Daoy (cell line): ENCODE results near the gene CLASRP. TPM values are rescaled to one million over a fixed set of nuclear protein-coding genes. Genes with fewer than 3 reads are reported as not detected.

Source experiments
- DNase-seq: peaks from one replicate; pipeline ENCODE4 v3.0.0-alpha.2; 2015; ENCODE audit warnings: low read depth
- total RNA-seq: library from RNA; depleted of rRNA; stranded (reverse); fragments of >200 nt; shearing (Covaris generic); gene quantifications from 2 replicates; pipeline ENCODE4 v1.2.3, GENCODE V29; 2014

The CLASRP gene
- total RNA-seq, 1 experiment from 2014 or later = 80.7 TPM

DNA sequence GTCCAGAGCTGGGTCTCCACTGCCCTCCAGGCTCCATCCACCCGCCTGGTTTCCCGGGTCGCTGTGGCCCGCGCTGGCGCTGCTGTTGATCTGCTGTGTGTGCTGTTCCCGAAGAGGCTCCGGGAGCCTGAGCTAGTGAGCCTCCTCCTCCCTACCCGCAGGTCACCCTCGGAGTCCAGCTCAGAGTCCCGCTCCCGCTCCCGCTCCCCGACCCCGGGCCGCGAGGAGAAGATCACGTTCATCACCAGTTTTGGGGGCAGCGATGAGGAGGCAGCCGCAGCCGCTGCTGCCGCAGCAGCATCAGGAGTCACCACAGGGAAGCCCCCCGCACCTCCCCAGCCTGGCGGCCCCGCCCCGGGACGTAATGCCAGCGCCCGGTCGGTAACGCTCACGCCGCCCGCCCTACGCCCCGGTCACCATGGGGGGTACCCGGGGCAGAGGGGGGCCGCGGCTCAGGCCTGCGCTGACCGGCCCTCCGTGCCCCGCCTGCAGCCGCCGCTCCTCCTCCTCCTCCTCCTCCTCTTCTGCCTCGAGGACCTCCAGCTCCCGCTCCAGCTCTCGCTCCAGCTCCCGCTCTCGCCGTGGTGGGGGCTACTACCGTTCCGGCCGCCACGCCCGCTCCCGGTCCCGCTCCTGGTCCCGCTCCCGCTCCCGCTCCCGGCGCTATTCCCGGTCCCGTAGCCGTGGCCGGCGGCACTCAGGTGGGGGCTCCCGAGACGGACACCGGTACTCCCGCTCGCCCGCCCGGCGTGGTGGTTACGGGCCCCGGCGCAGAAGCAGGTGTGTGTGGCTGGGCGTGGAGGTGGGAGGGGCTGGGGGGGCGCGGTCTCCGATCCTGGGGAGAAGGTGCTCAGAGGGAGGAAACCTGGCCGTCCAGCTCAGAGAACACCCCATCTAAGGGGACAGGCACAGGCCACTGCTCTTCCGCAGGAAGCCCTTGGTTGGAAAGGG lies 25.3 kb downstream of the CLASRP start:
- DNase-seq = no peak

DNA sequence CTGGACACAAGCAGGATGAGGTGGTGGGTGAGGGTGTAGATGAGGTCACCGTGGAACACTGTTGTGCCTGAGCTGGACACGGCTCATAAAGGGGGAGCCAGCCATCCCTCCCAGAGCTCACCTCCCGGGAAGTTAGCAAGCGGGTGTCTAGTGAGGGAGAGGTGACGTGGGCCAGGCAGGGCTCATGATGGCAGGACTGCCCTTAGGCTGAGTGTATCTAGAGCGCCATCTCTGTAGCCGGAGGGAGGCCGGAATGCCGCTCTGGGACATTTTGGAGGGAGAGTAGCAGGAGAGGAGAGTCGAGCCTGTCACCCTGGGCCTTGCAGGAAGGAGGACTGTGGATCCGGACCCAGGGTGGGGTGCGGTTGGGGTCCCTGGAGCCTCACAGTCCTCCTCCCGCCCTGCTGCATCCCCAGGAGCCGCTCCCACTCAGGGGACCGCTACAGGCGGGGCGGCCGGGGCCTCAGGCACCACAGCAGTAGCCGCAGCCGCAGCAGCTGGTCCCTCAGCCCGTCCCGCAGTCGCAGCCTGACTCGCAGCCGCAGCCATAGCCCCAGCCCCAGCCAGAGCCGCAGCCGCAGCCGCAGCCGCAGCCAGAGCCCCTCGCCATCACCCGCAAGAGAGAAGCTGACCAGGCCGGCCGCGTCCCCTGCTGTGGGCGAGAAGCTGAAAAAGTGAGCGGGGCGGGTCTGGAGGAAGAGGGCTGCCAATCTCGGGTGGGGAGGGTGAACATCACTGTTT lies 28.2 kb downstream of the CLASRP start:
- DNase-seq = no peak

DNA sequence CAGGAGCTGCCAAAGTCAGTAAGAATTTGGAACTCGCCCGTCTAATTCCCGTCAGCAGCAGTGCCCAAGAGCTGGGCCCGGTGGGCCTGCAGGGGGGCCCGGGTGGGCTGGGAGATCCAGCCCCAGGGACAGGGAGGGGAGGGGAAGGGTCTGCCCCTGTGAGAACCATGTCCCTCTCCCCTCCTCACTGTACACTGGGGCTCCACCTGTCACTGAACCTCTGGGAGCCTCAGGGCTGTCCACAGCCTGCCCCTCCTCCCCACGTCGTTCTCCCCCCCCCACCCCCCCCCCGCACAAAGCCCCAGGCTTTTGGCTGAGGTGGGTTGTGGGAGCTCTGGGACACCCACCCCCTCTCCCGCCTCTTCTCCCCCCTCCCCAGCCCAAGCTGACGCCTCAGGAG lies 29.2 kb downstream of the CLASRP start:
- DNase-seq = no peak

DNA sequence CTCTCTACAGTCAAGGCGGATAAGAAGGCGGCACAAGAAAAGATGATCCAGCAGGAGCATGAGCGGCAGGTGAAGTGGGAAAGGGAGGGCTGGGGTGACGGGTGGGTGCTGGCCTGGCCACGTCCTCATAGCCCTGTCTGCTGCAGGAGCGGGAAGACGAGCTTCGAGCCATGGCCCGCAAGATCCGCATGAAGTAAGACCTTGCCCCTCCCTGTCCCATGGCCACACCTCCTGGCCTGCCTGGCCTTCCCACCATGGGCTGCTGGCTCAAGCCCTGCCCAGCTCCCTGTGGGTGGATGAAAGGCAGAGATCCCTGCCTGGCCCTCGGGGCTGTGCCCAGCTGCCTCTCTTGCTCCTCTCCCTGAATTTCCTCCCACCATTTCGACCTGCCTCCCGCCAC lies 30.2 kb downstream of the CLASRP start:
- peak; percentile 49 for DNase-seq

DNA sequence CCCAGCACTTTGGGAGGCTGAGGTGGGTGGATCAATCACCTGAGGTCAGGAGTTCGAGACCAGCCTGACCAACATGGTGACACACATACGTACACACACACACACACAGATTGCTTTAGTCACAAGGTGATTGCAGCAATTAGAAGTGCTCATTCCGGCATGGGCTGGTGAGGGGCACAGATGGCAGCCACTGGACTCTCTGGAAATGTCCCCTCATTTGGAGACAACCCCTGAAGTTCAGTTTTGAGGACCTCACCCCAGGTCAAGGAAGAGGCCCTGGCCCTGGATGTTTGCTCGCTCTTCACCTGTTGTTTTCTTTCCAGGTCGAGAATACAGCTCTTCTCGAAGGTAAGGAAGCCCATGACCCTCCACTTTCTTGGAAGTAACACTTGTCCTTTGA lies 31.4 kb downstream of the CLASRP start:
- DNase-seq = no peak

DNA sequence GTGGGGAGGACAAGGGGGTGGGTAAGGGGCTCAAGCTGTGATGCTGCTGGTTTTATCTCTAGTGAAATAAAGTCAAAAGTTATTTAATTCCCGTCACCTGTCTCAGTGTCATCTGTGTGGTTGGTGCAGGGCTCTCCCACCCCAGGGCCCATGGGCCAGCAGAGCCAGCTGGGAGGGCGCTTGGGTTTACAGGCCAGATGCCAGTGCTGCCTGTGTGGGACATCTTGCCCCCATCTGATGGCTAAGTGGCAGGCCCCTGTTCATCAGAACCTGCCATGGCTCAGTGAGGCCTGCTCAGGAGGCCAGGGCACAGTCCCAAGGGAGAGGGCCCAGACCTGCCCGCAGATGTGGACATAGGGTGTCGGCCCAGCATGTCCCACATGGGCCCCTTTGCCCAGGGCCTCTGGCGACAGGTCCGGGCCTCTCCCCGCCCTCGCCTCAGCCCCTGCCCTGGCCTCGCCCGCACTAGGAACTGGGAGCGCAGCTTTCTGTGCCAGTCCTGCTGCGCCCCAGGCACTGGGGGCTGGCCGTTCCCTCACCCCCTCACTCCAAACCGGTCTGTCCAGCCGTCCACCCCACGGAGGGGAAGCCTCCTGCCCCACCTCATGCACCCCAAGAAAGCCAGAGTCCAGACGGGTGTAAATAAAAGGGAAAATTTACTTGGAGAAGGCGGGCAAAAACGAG lies 32.2 kb downstream of the CLASRP start:
- DNase-seq = no peak

DNA sequence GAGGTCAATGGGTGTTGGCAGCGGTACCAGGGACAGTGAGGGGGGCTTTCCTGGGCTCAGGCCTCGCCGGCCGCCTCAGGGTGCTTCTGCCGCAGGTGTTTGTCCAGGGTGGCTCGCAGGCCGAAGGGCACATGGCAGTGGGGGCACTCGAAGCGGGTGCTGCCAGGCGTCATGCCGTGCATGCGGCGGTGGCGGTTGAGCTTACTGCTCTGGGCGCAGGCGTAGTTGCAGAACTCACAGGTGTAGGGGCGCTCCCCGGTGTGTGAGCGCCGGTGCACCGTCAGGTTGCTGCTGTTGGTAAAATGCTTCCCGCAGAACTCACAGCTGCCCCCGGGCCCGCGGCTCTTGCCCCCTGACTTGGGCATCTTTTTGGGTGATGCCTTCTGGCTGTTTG lies 32.7 kb downstream of the CLASRP start:
- DNase-seq = no peak

DNA sequence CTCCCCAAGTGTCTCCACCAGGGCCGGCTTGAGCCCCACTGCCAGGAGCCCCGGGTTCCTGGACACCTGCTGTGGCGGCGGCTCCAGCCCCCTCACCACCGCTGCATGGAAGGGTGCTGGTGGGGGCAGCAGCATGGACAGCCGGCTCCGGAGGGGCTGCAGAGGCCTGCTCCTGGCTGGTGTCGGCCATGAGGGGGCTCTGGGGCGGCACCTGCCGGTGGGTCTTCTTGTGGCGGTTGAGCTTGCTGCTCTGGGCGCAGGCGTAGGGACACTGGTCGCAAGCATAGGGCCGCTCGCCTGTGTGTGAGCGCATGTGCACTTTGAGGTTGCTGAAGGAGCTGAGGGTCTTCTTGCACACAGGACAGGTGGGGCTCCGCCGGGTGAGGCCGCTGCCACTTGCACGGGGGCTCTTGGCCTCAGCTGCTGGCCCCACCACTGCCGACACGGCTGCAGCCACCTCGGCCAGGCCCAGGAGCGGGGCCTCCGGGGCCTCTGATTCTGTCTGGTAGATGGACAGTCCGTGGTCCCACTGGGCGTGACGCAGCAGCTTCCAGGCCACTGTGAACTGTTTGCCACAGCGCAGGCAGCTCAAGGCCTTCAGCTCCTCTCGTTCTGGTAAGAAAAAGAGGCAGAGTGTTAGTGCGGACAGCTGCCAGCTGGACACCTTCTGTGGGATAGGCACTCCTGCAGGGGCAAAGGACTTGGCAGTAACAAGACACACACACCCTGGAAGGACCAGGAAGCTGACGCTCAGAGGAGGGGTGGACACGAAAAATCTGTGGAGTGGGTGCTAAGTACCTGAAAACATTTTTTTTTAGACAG lies 33.3 kb downstream of the CLASRP start:
- no peak for DNase-seq

DNA sequence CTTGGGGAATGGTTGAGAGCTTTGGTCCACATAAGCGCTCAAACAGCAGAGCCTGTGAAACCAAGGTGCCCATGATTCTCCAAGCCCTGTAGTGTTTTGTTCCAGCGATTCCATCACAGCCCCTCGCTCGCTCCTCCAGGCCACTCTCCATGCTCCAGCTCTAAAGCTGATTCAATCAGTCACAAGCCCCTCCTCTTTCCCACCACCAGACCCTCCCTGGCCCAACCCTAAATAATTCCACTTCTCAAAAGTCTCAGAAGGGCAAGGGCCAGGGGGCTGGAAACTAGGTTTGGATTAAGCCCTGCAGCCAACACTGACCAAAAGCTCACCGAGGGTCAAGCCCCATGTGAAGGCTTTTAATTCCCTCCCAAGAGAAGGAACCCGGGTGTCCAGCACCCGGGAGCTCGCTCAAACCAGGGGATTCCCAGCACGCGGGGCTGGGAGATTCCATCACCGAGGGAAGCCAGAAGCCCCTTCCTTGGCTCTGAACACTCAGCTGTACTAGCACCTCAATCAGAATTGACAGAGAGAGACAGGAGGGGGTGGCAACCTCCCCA lies 36.0 kb downstream of the CLASRP start:
- DNase-seq = no peak

DNA sequence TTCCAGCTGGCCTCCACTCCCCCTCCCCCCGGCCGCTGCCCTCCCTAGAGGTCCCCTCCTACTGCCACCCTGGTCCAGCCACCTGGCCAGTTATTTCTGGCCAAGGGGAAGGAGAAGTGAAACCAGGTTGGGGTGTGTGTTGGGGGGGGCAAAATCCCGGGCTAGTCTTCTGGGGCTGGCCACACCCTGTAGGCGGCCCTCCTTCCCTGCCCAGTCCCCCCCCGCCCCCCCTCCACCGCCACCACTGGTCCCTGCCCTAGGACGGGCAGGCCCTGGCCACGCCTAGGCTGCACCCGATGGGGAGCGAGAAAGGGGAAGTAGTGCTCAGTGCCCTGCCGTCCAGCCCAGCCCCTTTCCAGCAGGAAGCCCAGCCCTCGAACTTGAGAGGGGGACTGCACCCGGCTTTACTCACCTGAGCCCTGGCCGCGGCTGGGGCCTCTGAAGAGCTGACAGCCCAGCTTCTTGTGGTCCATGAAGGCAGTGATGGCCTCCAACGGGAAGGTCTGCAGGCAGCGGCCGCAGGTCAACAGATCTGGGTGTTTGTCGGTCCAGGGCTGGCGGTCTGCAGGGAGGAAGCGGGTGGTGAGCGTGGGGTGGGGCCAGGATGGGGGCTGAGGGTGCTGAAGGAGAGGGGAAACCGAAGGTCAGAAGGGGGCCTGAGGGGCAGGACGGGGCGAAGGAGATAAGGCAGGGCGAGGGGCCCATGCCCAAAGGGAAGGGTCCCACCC lies 36.6 kb downstream of the CLASRP start:
- DNase-seq = peak; percentile 71

DNA sequence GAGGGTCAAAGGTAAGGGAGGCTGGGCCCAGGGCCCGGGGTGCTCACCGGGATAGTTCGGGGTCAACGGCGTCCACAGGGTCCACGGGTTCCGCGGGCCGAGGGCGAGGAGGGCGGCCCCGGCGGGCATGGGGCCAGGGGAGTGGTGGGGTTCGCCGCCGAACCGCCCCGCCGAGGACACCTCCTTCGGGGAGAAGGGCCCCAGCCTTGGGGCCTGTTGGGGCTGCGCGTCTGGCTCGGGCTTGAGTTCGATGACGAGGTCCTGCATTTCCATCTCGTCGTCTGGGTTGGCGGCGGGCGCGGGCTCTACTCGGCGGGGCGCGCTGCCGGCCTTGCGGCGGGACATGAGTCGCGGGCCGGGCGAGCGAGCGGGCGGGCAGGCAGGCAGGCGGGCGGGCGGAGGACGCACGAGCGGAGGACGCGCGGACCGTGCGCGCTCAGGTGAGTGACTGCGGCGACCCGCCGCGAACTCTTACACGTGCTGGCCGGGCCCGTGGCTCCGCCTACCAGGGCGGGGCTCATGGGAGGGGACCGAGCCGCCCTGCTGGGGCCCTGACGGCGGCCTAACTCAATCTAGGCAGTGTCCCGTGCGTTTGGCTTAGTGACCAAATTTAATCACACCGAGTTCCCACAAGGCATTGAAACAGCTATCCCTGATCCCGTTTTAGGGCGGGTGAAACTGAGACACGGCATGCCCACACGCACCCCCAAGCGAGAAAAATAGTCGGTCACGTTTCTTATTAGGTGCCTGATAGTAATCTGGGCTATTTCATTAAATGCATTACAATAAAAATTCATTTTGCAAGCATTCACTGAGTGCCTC lies 37.4 kb downstream of the CLASRP start, which contains the start of gene ZNF296:
ZNF296 (minus strand) TSS at position 450 of the 822 bp plus-strand sequence; CDS start at position 345, 105 bp downstream.
- peak; percentile 73 for DNase-seq

DNA sequence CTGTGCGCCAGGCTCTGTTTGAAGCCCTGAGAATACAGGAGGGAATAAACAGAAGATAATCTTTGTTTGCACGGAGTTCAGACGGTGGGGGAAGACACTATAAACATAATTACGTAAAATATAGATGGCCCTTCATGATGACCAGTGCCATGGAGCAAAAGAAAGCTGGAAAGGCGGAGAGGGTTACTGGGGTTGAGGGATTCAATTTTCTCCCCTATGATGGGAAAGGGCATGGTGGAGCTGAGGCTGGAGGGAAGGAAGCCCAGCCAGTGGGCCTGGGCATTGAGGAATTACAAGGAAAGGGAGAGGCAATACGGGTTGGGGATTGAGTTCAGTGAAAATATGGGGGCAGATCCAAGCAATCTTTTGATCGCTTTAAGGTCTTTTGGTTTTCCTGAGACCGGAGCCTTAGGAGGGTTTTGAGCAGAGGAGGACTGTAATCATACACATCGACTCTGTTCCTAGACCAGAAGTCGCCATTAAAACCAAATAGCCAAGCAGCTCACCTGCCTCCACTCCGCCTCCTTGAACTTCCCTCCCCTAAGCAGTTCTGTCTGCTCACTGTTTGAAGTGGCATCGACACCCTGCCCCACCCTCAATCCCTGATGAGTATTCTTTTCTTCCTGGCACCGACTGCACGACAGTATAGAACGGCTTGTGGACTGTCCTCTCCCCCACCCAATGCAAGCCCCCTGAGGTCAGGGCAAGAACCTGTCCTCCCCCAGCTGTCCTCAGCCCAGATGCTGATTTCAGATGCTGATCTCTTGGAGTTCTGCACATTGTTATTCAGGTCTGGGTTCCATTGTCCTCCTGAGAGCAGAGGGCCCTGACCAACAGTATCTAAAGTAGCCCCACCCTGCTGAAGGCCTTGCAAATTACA lies 38.2 kb downstream of the CLASRP start:
- no peak for DNase-seq

DNA sequence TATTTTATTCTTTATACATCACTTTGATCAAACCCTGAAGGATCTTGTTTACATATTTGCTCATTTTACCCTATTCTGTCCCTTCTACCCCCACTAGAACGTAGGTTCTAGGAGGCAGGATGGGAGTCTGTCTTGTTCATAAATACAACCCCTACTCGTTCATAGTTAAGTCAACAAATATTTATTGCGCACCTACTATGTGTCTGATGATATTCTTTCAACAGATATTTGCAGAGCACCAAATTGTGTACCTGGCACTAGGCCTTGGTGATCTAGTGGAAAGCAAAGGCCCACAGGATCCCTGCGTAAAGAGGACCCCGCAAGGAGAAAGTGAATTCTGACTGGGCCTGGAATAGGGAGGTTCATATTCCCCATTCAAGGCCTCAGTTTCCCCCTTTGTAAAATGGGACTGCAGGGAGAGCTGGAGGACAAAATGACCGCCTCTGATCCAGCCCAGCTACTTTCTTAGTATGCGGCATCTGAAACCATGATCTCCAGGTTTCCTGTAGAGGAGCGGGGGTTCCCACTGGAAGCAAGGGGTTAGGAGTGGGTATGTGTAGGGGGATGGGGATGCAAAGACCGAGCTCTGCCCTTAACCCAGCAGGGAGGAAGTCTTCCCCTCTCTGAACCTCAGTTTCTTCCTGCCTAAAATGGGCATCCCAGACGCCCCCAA lies 39.7 kb downstream of the CLASRP start:
- DNase-seq = no peak

DNA sequence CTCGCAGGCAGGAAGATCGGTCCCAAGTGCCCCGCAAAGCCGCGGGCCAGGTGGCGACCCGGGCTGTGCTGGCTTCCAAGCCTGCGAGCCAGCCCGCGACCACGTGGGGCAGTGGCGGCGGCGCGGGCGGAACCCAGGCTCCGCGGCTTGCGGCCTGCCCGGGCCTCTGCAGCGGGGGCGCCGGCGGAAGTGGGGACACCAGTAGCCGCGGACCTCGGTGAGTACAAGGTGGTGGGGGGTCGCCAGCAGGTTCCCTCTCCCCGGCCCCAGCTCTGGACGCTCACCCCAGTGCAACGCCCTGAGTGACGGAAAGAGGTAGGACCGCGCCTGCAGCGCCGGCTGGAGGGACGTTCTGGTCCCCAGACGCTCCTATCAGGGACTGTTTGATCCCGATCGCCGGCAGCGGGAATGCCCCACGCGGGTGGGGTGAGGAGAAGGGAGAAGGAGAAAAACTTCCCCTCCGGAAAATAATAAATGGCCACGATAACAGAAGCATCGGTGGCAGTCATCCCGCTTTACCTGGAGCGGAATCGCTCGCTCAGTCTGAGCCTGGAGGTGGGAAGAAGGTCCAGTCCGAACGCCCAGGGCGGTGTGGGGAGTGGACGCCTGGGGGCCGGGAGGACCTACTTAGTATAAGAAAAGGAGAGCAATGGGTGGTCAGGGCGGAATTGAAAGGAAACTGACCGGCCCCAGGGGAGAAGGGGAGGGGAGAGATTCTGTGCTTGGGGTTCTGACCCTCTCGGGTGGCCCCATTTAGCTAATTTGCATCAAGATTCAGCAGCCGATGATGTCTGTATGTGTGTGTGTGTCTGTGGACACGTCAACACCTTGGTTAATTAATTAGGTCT lies 40.4 kb downstream of the CLASRP start, which contains the start of gene GEMIN7:
GEMIN7 (plus strand) TSS at position 198 of the 848 bp plus-strand sequence. CDS start 10,855 bp downstream, outside the sequence.
- DNase-seq = peak; percentile 86

DNA sequence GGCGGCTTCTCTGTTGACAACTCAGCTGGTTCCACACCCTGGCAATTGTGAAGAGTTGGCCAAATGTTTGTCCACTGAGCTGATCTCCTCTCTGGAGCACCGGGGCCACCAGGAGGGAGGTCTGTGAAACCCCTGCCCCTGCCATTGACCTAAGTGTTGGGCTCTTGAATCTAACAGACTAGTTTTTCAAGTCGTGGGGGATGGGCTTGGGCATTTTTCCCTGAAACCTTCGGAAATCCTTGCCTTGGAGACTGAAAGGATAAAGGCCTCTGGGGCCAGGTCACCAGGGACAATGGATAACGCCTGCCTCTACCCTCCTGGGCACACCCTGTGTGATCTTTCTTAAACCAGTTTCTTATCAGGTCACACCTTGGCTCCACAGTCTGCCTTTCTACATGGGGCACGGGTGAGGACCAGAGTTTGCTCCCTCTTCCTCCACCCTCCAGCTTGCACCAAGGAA lies 41.1 kb downstream of the CLASRP start:
- no peak for DNase-seq

DNA sequence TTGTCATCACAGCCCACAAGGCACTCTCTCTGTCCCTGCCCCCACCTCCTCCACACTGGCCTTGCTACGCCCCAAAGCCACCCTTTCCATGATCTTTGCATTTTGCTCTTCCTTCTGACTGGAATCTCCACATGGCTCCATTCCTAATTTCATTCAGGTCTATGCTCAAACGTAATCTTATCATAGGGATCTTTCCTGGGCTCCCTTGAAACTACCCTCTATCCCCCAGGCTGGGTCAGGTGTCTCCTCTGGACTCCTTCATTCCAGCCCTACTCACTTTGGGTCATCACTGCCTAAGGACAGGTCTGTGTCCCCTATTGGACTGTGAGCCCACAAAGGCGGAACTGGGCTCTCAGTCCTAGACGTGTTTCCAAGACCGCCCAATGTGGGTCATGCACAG lies 43.3 kb downstream of the CLASRP start:
- DNase-seq = no peak

DNA sequence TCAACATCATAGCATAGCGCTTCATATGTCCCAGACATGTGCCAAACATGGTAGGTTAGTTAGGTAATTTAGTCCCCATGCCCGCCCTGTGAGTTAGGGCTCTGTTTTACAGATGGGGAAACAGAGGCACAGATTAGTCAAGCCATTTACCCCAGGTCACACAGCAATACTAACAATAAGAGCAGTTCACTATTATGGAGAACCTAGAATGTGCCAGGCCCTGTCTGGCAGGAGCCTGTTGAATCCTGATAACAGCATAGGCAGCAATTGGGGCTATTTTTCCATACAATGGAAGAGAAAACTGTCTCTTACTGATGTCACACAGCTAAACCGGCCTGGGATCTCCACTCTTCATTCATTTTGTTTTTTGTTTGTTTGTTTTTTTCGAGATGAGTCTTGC lies 47.6 kb downstream of the CLASRP start:
- no peak for DNase-seq
